Superior temporal gyrus (tissue), 1 donor: ENCODE data around the gene TMOD1.
"Not testable (repeated sequence)": the region's sequence is repeated elsewhere in the genome, so short reads cannot be mapped to it uniquely, and the experiment has no call there.

ENCODE experiments used
- DNase-seq: peaks from one replicate; pipeline ENCODE4 v3.0.0-alpha.2; 2016; ENCODE audit errors: extremely low spot score

The TMOD1 gene

DNA sequence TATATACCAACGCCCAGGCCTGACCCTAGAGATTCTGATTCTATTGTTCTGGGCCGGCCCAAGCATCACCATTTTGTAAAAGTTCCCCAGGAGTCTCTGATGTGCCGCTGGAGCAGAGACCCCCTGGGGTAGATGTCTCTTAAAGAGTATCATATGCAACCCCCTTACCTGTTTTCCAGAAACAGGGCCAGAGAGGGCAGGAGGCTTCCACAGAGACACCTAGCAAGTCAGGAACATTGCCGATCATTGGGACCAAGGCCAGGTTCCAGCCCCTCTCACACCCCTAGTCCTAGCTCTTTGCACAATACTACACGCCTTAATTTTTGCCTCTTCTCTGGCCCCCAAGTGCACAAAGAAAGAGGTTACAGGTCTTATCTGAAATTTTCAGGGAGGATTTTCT, 63.8 kb downstream of the TMOD1 start:
- no peak for DNase-seq

- DNase-seq: no peak
These were observed 65.9 kb downstream of the TMOD1 start for GRCh38 chr9:97567182-97567893.

DNA sequence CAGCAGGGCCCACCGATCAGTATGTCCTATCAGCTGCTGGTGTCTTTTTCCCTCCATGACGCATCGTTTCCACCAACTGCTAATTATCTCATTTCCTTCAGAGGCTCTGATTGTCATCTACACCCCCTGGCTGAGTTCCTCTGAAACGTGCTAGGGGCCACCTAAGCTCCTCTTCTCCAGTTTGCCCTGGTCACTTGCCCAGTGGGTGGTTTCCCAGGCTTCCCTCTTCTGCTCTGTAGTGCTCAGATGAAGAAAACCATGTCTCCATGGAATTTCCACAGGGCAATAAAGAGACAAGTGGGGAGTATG, 66.4 kb downstream of the TMOD1 start:
- DNase-seq: no peak

GRCh38 chr9:97568461-97569275, 67.2 kb downstream of the TMOD1 start:
- no peak for DNase-seq

- DNase-seq: peak; percentile 62
These were observed 69.4 kb downstream of the TMOD1 start for GRCh38 chr9:97570899-97571298.

GRCh38 chr9:97571664-97572063, 70.2 kb downstream of the TMOD1 start:
- peak; percentile 57 for DNase-seq

- DNase-seq: no peak
These were observed 70.9 kb downstream of the TMOD1 start for GRCh38 chr9:97572196-97572891.

GRCh38 chr9:97572892-97573365, 71.5 kb downstream of the TMOD1 start:
- no peak for DNase-seq

DNA sequence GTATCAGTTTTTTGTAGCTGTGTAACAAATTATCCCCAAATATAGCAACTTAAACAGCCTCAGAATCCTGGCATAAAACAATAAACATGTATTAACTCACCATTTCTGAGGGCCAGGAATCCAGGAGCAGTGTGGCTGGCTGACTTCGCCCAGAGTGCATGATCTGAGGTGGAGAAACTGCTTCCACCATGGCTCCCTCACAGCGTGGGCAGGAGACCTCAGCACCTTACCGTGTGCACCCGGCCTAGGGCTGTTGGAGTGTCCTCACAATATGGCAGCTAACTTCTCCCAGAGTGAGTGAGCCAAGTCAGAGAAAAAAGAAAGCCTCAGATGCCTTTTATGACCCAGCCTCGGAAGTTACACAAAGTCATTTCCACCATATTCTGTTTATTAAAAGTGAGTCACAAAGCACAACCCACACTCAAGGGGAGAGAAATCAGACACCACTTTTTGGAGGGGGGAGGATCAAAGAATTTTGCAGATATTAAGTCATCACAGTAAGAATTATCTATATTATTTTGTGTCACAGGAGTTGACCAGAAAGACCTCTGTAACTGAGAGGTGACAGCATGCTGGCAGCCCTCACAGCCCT, 72.1 kb downstream of the TMOD1 start:
- DNase-seq: no peak

GRCh38 chr9:97574101-97574571, 72.7 kb downstream of the TMOD1 start:
- not testable (repeated sequence) for DNase-seq

GRCh38 chr9:97574921-97575672, 73.6 kb downstream of the TMOD1 start:
- DNase-seq: not testable (repeated sequence)

- no peak for DNase-seq
These were observed 74.3 kb downstream of the TMOD1 start for GRCh38 chr9:97575673-97576200.

- no peak for DNase-seq
These were observed 75.6 kb downstream of the TMOD1 start for GRCh38 chr9:97577051-97577450.

DNA sequence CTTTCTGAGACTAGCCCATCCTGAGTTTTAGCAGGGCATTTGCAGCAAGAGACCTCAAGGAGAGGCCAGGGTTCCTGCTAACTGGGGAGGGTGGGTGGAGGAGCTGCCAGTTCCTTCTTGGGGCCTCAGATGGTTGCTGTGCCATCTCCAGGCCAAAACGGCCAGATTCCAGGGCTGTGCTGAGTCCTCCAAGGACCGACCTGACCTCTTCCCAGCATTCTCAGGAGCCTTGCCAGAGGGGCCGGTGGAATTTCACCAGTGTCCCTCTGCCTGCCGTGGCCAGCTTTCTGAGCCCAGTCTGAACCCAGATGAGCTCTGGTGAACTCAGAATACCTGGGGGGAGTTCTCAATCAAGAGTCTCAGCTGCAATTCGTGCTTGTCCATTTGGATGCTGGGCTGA, 77.4 kb downstream of the TMOD1 start:
- no peak for DNase-seq

GRCh38 chr9:97579914-97580313, 78.4 kb downstream of the TMOD1 start:
- DNase-seq: no peak

DNA sequence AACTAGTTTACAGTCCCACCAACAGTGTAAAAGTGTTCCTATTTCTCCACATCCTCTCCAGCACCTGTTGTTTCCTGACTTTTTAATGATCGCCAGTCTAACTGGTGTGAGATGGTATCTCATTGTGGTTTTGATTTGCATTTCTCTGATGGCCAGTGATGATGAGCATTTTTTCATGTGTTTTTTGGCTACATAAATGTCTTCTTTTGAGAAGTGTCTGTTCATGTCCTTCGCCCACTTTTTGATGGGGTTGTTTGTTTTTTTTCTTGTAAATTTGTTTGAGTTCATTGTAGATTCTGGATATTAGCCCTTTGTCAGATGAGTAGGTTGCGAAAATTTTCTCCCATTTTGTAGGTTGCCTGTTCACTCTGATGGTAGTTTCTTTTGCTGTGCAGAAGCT, 80.1 kb downstream of the TMOD1 start:
- not testable (repeated sequence) for DNase-seq

GRCh38 chr9:97584778-97585177, 83.3 kb downstream of the TMOD1 start:
- DNase-seq: not testable (repeated sequence)

GRCh38 chr9:97586909-97587308, 85.4 kb downstream of the TMOD1 start:
- not testable (repeated sequence) for DNase-seq

GRCh38 chr9:97591535-97591934, 90.1 kb downstream of the TMOD1 start:
- no peak for DNase-seq

- DNase-seq: no peak
These were observed 90.7 kb downstream of the TMOD1 start for GRCh38 chr9:97592126-97592525.

DNA sequence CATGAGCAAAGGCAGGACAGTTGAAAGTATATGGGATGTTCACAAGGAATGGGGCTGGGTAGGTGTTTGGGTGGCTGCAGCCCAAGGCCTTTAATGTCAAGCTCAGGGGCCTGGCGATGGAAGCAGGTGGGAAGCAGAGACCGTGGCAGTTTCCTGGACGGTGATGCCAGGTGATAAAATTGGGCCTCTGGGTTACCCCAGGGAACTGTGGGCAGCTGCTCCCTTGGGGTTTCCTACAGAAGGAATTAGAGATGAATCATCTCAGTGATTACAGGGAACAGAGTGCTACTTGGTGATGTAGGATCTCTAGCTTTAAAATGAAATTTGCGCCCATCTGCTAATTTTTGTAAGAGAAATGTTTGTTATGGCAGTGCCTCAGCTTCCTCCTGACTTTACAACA, 92.5 kb downstream of the TMOD1 start:
- peak; percentile 45 for DNase-seq
